Duodenal mucosa (tissue), 2 donors: ENCODE data around the gene ELMOD1.
"Not testable (repeated sequence)": the region's sequence is repeated elsewhere in the genome, so short reads cannot be mapped to it uniquely, and the experiment has no call there.

Experiments used
- H3K27ac ChIP-seq: one replicate; pipeline ENCODE4 v1.7.0; 2013; ENCODE audit warnings: low read depth, low read length
- H3K27me3 ChIP-seq, 2 donors: one replicate each; pipeline ENCODE4 v1.7.0; 2013; ENCODE audit warnings: low read length in 2 of 2, control low read depth in 1 of 2; ENCODE audit not compliant: insufficient read depth in 2 of 2, control insufficient read depth in 1 of 2
- H3K36me3 ChIP-seq, 2 donors: one replicate each; pipeline ENCODE4 v1.7.0; 2013; ENCODE audit warnings: low read length in 2 of 2, control low read depth in 1 of 2; ENCODE audit not compliant: insufficient read depth in 2 of 2, control insufficient read depth in 1 of 2
- H3K4me1 ChIP-seq, 2 donors: one replicate each; pipeline ENCODE4 v1.7.0; 2013; ENCODE audit warnings: low read length in 2 of 2, control low read depth in 1 of 2; ENCODE audit not compliant: insufficient read depth in 2 of 2, control insufficient read depth in 1 of 2
- H3K4me3 ChIP-seq, 2 donors: one replicate each; pipeline ENCODE4 v1.7.0; 2013; ENCODE audit warnings: low read length in 2 of 2, low read depth in 1 of 2
- H3K9ac ChIP-seq, 2 donors: one replicate each; pipeline ENCODE4 v1.7.0; 2013; ENCODE audit warnings: low read length in 2 of 2, low read depth in 1 of 2
- H3K9me3 ChIP-seq, 2 donors: one replicate each; pipeline ENCODE4 v1.7.0; 2013; ENCODE audit warnings: low read length in 2 of 2, control low read depth in 1 of 2; ENCODE audit not compliant: control insufficient read depth in 1 of 2

The ELMOD1 gene

DNA sequence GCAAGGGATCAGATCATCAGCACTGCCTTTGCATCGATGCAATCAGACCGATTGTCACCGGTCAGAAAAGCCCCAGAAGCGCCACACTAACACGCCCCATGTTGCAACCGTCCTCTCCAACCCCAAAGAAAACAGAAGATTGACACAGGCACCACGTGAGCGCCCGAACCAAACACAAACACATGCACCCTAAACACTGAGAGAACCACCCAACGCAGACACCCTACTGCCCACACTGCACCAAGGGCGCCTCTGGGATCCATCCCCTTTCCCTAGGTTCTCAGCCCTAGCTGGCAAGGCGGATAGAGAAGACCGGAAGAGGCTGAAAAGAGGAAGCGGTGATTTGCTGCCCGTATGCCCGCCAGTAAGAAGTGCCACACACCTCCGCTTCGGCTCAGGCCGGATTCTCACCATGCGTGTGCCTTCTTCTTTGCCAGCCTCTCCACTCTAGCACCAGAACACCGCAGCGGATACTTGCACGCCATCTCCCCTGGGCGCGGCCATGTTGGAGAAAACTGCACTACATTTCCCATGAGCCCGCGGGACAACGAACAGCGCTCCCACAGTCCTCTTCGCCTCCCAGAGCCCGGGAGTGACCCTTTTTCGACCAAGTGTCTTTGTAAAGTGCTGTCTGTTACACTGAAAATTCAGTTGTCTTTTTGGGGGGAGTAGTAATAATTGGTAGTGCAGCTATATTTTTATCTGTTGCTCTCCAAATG, 25.6 kb upstream of the ELMOD1 start, which contains the start of gene ALKBH8:
TSS of gene ALKBH8 (minus strand) at position 517 of the 719 bp plus-strand sequence. CDS start 4,842 bp downstream, outside the sequence.
- Histone ChIP-seq H3K4me1 (peaks cover 8 to 18% of the 10 kb centered on the region in 2 donors), H3K9ac (peak within 1 kb of the TSS; percentile 72 to 92), H3K4me3 (peak within 1 kb of the TSS; percentile 87 to 98), H3K27ac (peak within 1 kb of the TSS; percentile 46), H3K27me3 (no peaks in the 10 kb centered on the region), H3K9me3 (no peaks in the 10 kb centered on the region), H3K36me3 (no peaks in the 10 kb centered on the region)

GRCh38 chr11:107565955-107566501, 24.9 kb upstream of the ELMOD1 start:
- Histone ChIP-seq H3K4me1 (peaks cover 8 to 18% of the 10 kb centered on the region in 2 donors), H3K9ac (peak overlapping the region; percentile 72 to 92), H3K4me3 (peak overlapping the region; percentile 87 to 98)
- not testable (repeated sequence) for H3K9me3 ChIP-seq, H3K36me3 ChIP-seq, H3K27me3 ChIP-seq, H3K27ac ChIP-seq

DNA sequence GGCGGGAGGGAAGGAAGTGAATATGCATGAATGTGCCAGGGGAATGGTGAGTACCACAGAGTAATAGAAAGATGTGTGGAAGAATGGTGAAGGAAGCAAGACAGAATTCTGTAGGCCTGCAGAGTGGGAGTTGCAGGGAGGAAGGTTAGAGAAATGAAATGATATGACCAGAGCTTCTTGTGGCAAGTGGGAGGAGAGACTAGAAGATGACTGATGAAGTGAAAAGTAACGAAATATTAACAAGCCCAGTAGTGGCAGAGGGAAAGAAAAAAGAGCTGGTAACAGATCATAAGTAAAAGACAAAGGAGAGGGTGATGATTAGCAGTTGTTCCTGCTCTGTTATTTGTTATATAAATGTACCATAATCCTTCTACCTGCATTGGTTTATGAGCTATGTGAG, 24.4 kb upstream of the ELMOD1 start:
- H3K27ac ChIP-seq = no peak overlapping the region
- no peak overlapping the region for H3K9ac ChIP-seq
- no peaks in the 10 kb centered on the region for H3K36me3 ChIP-seq
- no peaks in the 10 kb centered on the region for H3K9me3 ChIP-seq
- no peak overlapping the region for H3K4me3 ChIP-seq
- peaks cover 8 to 18% of the 10 kb centered on the region in 2 donors for H3K4me1 ChIP-seq
- no peaks in the 10 kb centered on the region for H3K27me3 ChIP-seq

DNA sequence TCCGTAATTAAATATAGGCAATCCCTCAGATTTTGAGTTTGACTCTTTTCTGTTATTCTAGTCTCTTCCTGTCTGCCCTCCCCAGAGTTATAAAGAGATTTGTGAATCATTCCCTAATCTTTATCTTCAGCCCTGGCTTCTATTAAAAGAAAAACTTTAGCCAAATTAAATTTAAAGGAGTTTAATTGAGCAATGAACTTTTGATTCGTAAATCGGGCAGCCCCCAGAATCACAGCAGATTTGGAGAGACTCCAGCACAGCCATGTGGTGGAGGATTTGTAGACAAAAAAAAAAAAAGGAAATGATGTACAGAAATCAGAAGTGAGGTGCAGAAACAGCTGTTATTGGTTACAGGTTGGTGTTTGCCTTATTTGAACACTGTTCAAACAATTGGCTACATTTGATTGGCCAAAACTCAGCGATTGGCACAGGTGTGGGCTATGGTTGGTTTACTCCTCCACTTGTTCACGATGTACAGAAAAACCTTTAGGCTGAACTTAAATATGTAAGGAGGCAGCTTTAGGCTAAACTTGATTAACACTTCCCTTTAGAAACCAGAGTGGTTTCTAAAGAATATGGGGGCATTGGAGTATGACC, 23.1 kb upstream of the ELMOD1 start:
- Histone ChIP-seq H3K4me1 (peaks cover 8 to 18% of the 10 kb centered on the region in 2 donors), H3K27ac (no peak overlapping the region), H3K9me3 (no peaks in the 10 kb centered on the region), H3K27me3 (no peaks in the 10 kb centered on the region), H3K36me3 (no peaks in the 10 kb centered on the region), H3K4me3 (no peak overlapping the region), H3K9ac (no peak overlapping the region)

DNA sequence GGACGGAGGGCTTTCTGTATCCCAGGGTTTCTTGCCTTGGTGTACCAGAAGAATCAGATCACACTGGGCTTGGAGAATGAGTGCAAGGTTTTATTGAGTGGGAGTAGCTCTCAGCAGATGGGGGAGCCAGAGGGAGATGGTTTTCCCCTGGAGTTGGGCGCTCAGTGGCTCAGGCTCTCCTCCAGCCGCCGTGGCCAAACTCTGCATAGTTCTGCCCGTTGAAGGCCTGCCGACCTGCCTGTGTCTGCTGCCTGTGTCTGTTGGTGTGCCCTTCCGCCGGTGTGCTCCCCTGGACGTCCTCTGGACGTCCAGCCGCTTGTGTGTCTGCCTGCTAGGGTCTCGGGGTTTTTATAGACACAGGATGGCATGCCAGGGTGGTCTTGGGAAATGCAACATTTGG, 20.9 kb upstream of the ELMOD1 start:
- no peaks in the 10 kb centered on the region for H3K36me3 ChIP-seq
- H3K27me3 ChIP-seq = no peaks in the 10 kb centered on the region
- H3K9ac ChIP-seq = no peak overlapping the region
- no peak overlapping the region for H3K27ac ChIP-seq
- H3K4me3 ChIP-seq = no peak overlapping the region
- H3K9me3 ChIP-seq = no peaks in the 10 kb centered on the region
- peaks cover 0 to 5% of the 10 kb centered on the region in 2 donors for H3K4me1 ChIP-seq

DNA sequence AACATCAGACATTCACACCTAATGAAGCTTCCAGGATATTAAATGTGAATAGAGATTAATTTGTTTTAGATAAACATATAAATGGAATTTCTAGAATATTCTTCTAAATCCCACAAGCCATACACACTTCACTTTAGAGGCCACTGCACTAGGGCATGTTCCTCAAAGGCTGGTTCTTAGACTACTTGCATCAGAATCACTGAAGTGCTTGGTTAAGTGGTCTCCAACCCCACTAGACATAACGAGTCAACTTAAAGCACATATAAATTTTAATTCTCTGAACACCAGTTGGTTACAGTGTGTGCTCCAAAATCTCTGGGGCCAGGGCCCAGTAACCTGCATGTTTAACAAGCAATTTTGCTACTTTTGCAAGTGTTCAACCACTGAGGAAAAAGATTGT, 17.5 kb upstream of the ELMOD1 start:
- H3K4me1 ChIP-seq = no peaks in the 10 kb centered on the region
- no peaks in the 10 kb centered on the region for H3K9me3 ChIP-seq
- H3K36me3 ChIP-seq = no peaks in the 10 kb centered on the region
- H3K27ac ChIP-seq = no peak overlapping the region
- no peak overlapping the region for H3K9ac ChIP-seq
- H3K27me3 ChIP-seq = no peaks in the 10 kb centered on the region
- H3K4me3 ChIP-seq = no peak overlapping the region

DNA sequence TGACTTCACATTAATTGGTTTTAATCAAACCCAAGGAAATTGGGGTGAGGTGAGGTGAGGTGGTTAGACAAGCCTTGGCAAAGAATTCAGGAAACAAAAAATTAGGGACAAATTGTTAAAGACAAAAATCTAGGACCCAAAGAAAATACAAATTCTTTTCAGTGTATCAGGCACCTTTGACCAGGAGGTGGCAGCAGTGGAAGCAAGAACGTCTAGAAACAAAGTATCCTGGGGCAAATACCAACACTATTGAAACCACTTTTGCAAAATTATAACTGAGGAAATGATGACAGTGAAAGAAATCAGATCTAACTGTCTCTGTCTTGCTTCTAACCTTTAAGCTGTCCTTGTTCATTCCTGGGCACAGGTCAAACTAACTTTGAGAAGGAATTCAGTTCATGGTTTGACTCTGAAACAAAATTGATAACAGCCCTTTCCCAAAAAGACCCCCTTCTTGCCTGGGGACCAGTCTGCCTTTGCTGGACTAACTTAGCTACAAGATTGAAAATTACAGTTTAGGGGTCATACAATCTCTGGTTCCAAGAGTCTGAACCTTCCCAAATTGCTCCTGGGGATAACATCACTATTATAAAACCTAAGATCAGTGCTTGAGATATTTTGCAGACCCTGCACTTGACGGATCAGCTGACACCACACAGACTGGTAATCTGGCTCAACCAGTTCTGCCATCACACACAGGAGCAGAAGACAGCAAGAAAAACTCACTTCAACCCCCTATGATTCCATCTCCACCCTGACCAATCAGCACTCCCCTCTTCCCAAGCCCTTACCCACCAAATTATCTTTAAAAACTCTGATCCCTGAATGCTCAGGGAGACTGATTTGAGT, 14.2 kb upstream of the ELMOD1 start:
- H3K36me3 ChIP-seq, H3K9ac ChIP-seq, H3K9me3 ChIP-seq, H3K27me3 ChIP-seq, H3K4me3 ChIP-seq, H3K27ac ChIP-seq, H3K4me1 ChIP-seq: not testable (repeated sequence)

- Histone ChIP-seq H3K27ac (no peak overlapping the region), H3K4me3 (no peak overlapping the region), H3K27me3 (no peaks in the 10 kb centered on the region), H3K9me3 (peaks cover 0 to 3% of the 10 kb centered on the region in 2 donors), H3K9ac (no peak overlapping the region), H3K4me1 (no peaks in the 10 kb centered on the region), H3K36me3 (no peaks in the 10 kb centered on the region)
Observed at GRCh38 chr11:107577346-107577711, 13.6 kb upstream of the ELMOD1 start.

DNA sequence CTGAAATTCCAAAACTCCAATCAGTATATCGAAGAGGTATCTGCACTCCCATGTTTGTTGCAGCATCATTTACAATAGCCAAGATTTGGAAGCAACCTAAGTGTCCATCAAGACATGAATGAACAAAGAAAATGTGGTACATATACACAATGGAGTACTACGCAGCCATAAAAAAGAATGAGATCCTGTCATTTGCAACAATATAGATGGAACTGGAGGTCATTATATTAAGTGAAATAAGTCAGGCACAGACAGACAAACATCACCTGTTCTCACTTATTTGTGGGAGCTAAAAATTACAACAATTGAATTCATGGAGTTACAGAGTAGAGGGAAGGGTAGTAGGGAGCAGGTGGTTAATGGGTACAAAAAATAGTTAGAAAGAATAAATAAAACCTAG, 11.8 kb upstream of the ELMOD1 start:
- not testable (repeated sequence) for H3K4me1 ChIP-seq, H3K9me3 ChIP-seq, H3K9ac ChIP-seq

DNA sequence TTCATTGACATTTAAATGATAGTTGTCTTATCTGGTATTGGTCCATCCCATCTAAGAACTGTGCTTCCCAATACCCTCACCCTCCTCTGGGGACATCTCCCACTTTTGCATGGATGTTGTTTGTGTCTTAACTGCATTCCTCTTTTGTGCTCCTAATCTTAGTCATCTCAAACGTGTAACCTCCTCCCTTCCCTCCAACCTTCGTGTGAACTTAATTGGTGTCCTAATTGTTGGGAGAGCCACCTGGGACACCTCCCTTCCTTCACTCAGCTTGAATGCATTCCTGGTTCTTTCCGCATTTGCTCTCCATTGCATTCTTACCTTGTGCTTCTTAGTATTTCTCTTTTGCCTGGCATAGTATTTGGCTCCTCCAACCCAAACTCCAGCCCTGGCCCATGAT, 9.8 kb upstream of the ELMOD1 start:
- no peak overlapping the region for H3K9ac ChIP-seq
- H3K27ac ChIP-seq = no peak overlapping the region
- H3K4me1 ChIP-seq = no peaks in the 10 kb centered on the region
- H3K27me3 ChIP-seq = peaks cover 0 to under 1% of the 10 kb centered on the region in 2 donors
- H3K36me3 ChIP-seq = no peaks in the 10 kb centered on the region
- H3K4me3 ChIP-seq = no peak overlapping the region
- peaks cover 0 to 3% of the 10 kb centered on the region in 2 donors for H3K9me3 ChIP-seq

More for the DNA sequence above, 11.8 kb upstream of the ELMOD1 start:
- not testable (repeated sequence) for H3K4me3 ChIP-seq, H3K27ac ChIP-seq, H3K27me3 ChIP-seq, H3K36me3 ChIP-seq
